Measurements from ENCODE around the gene SLC27A5. TPM values are rescaled to one million over a fixed set of nuclear protein-coding genes. Genes with fewer than 3 reads are reported as not detected.
A peak's percentile ranks its signal among the peaks of the same experiment; 100 is the strongest.

The SLC27A5 gene
- total RNA-seq, 2 experiments from 2014 or later: 16.8 to 17.1 TPM

DNA sequence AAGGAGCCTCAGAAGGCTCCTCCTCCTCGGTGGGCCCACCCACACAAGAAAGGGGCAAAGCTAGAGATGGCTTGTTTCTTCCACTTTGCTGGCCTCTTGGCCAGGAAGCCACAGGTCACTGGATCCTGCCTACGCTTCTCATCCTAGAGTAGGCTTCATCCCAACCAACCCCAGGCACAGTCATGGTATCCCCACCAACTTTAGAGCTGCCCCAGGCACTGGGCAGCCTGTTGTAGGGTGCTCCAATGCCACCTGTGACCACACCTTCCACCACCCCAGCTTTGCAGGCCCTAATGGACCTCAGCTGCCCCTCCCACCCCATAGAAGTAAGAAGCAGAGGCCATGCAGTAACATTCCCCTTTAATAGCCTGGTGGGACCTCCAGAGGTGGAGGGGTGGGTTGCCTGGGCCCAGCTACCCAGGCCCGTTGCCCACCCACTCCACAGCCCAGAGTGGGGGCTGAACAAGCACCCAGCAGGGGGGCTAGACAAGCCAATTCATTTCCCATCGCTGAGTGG lies 43.6 kb upstream of the SLC27A5 start:
- peaks cover 66% of the 10 kb centered on the region for H3K4me1 Mint-ChIP-seq
- ChIA-PET POLR2A (interaction anchor here (1.1 to 7.2 kb wide), 10 partner anchors 8 to 169 kb away, joined by 3 to 82 read pairs (median 8); partner anchors contain the start of genes MZF1, TRIM28 and ZBTB45), CTCF (interaction anchor here (0.6 to 3.2 kb wide), 7 partner anchors 11 to 62 kb away, joined by 3 to 39 read pairs (median 6); partner anchors contain the start of genes TRIM28 and ZBTB45)
- peak overlapping the region; percentile 96 for H3K27ac Mint-ChIP-seq
- peak overlapping the region; percentile 97 for H3K4me3 Mint-ChIP-seq
- peaks cover 69% of the 10 kb centered on the region for H3K36me3 Mint-ChIP-seq (ENCODE audit: low read depth)
- H3K9me3 Mint-ChIP-seq: no peaks in the 10 kb centered on the region
- H3K27me3 Mint-ChIP-seq: no peaks in the 10 kb centered on the region
- DNase-seq: no peak

DNA sequence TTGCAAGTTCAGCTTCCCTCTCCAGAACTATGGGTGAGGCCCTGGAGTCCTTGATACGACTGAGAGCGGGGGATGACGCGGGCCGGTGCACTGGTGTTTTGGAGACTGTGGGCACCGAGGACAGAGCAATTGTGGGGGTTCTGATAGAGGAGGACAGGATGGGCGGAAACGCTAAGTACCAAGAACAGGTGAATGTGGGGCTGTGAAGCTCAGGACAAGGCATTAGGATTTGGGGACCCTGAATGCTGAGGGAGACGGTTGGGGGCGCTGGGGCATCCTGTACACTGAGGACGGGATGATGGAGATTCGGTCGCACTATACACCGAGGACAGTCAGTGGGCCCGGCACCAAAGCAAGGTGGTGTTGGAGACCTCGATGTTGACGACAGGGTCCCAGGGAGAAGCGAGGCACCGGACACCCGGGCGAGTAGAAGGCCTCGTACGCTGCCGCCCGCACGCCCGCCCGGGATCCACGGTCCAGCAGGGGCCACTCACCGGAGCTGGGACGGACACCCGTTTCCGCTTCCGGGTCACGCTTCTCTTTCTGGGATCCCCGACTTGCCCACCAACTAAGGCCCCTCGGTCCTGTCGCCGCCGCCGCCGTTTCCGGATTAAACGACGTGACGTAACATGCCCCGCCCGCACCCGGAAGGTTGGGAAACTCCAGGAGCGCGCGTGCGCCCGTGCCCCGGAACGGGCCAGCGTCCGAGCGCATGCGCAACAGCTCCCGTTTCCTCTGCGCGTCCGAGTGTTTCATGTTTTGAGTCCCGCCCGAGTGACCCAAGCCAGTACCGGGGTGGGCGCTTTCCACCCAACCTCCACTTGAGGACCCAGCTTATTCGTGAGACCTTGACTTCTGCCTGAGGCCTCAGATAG lies 42.9 kb upstream of the SLC27A5 start, which contains the start of gene CHMP2A:
TSS of gene CHMP2A (minus strand) at position 612 of the 875 bp plus-strand sequence. CDS start 893 bp downstream, outside the sequence.
- POLR2A ChIA-PET: interaction anchor here (1.1 to 7.2 kb wide), 13 partner anchors 8 to 326 kb away, joined by 3 to 82 read pairs (median 6); partner anchors contain the start of genes MZF1, TRIM28, ZBTB45 and ZNF497
- Mint-ChIP-seq H3K4me3 (peak within 1 kb of the TSS; percentile 97), H3K9me3 (no peaks in the 10 kb centered on the region), H3K4me1 (peaks cover 61% of the 10 kb centered on the region), H3K27me3 (no peaks in the 10 kb centered on the region), H3K36me3 (ENCODE audit: low read depth) (peaks cover 74% of the 10 kb centered on the region), H3K27ac (peak within 1 kb of the TSS; percentile 96)
- CTCF ChIA-PET: interaction anchor here (0.6 to 3.2 kb wide), 8 partner anchors 11 to 61 kb away, joined by 3 to 39 read pairs (median 5); partner anchors contain the start of genes TRIM28 and ZBTB45
- peak; percentile 98 for DNase-seq

DNA sequence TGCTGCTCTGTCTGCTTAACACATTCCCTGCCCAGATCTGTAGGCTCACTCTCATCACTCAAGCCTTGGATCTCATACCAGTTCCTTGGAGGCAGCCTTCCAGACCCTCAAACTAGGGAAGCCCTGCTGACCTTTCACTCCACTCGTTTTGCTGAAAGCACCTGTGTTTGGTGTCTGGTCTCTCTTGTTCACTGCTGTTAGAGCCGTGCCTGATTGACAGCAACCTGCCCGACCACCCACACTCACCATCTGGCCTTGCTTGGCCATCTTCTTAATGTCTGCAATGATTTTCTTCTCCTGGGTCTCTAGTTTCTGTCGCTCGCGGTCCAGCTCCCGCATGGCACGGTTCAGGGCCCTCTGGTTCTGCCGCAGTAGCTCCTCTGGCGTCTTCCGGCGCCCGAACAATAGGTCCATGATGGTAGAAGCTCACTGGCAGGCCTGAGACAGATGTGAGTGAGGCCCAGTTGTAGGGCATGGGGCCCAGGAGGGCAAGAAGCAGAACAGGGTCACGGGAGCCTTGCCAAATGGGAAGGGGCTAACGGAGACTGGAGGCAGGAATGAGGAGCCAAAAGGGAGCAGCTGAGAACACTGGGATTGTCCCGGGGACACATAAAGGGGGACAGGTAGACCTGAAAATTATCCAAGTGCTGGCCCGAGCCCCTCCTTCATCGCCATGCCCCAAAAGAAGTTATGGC lies 42.2 kb upstream of the SLC27A5 start:
- H3K4me3 Mint-ChIP-seq: peak overlapping the region; percentile 97
- POLR2A ChIA-PET: interaction anchor here (1.1 to 7.2 kb wide), 11 partner anchors 9 to 325 kb away, joined by 3 to 82 read pairs (median 6); partner anchors contain the start of genes MZF1, TRIM28, ZBTB45 and ZNF497
- DNase-seq: no peak
- no peaks in the 10 kb centered on the region for H3K9me3 Mint-ChIP-seq
- no peaks in the 10 kb centered on the region for H3K27me3 Mint-ChIP-seq
- peaks cover 80% of the 10 kb centered on the region for H3K36me3 Mint-ChIP-seq (ENCODE audit: low read depth)
- CTCF ChIA-PET: interaction anchor here (1.3 to 3.2 kb wide), 5 partner anchors 10 to 40 kb away, joined by 3 to 39 read pairs (median 7); partner anchors contain the start of genes TRIM28 and ZBTB45
- H3K27ac Mint-ChIP-seq: peak overlapping the region; percentile 96
- peaks cover 54% of the 10 kb centered on the region for H3K4me1 Mint-ChIP-seq

GRCh38 chr19:58552655-58553054 lies 40.9 kb upstream of the SLC27A5 start:
- CTCF ChIA-PET: interaction anchor here (0.6 to 3.2 kb wide), 3 partner anchors 9 to 702 kb away, joined by 3 to 39 read pairs (median 4); partner anchors contain the start of genes TRIM28 and ZBTB45
- H3K4me1 Mint-ChIP-seq: peaks cover 52% of the 10 kb centered on the region
- POLR2A ChIA-PET: interaction anchor here (1.8 to 7.2 kb wide), 4 partner anchors 8 to 190 kb away, joined by 6 to 82 read pairs (median 40); partner anchors contain the start of genes TRIM28, ZBTB45 and ZNF497
- no peak for DNase-seq
- no peaks in the 10 kb centered on the region for H3K27me3 Mint-ChIP-seq
- peaks cover 83% of the 10 kb centered on the region for H3K36me3 Mint-ChIP-seq (ENCODE audit: low read depth)
- peak overlapping the region; percentile 23 for H3K27ac Mint-ChIP-seq
- H3K4me3 Mint-ChIP-seq: no peak overlapping the region
- H3K9me3 Mint-ChIP-seq: no peaks in the 10 kb centered on the region

GRCh38 chr19:58551577-58552471 lies 40.0 kb upstream of the SLC27A5 start:
- CTCF ChIA-PET: interaction anchor here (0.6 to 1.7 kb wide), 2 partner anchors 8 to 32 kb away, joined by 3 to 6 read pairs; partner anchors contain the start of genes TRIM28 and ZBTB45
- Mint-ChIP-seq H3K4me3 (no peak overlapping the region), H3K9me3 (no peaks in the 10 kb centered on the region), H3K36me3 (ENCODE audit: low read depth) (peaks cover 86% of the 10 kb centered on the region), H3K4me1 (peaks cover 51% of the 10 kb centered on the region), H3K27me3 (no peaks in the 10 kb centered on the region), H3K27ac (no peak overlapping the region)
- POLR2A ChIA-PET: interaction anchor here (3.7 to 7.2 kb wide), 3 partner anchors 7 to 33 kb away, joined by 38 to 82 read pairs (median 43); partner anchors contain the start of genes TRIM28 and ZBTB45
- DNase-seq: no peak

- CTCF ChIA-PET: interaction anchor here (1.7 kb wide), 1 partner anchor 31 kb away, joined by 6 read pairs; the partner anchor contains the start of gene ZBTB45
- Mint-ChIP-seq H3K36me3 (ENCODE audit: low read depth) (peaks cover 86% of the 10 kb centered on the region), H3K4me3 (no peak overlapping the region), H3K27me3 (no peaks in the 10 kb centered on the region), H3K9me3 (no peaks in the 10 kb centered on the region), H3K4me1 (peaks cover 51% of the 10 kb centered on the region), H3K27ac (no peak overlapping the region)
- POLR2A ChIA-PET: interaction anchor here (7.2 kb wide), 1 partner anchor 13 kb away, joined by 38 read pairs; no protein-coding TSS in a partner anchor
- DNase-seq: no peak
Measured at GRCh38 chr19:58551123-58551497, 39.3 kb upstream of the SLC27A5 start.

DNA sequence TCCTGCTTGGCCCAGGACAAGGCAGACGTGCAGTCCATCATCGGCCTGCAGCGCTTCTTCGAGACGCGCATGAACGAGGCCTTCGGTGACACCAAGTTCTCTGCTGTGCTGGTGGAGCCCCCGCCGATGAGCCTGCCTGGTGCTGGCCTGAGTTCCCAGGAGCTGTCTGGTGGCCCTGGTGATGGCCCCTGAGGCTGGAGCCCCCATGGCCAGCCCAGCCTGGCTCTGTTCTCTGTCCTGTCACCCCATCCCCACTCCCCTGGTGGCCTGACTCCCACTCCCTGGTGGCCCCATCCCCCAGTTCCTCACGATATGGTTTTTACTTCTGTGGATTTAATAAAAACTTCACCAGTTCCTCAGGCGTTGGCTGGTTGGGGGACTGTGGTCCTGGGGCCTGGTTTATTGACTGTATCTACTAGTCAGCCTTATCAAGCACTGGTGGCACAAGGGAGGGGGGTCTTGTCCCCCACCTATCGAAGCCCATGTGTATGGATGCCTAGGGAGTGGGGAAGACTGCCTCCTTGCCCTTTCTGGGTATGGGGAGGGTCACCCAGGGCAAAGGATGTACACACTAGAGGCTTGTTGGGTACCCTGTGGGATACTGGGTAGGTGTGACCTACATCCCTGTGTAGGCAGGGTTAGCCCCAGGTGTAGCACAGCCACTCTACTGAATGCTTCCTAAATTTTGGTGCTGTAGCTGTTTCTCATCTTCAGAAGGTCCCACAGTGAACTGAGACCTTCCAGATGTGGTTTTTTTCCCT lies 38.8 kb upstream of the SLC27A5 start:
- peaks cover 86% of the 10 kb centered on the region for H3K36me3 Mint-ChIP-seq (ENCODE audit: low read depth)
- no peaks in the 10 kb centered on the region for H3K27me3 Mint-ChIP-seq
- DNase-seq: no peak
- H3K27ac Mint-ChIP-seq: no peak overlapping the region
- no peaks in the 10 kb centered on the region for H3K9me3 Mint-ChIP-seq
- ChIA-PET CTCF (interaction anchor here (1.7 kb wide), 1 partner anchor 31 kb away, joined by 6 read pairs; the partner anchor contains the start of gene ZBTB45), POLR2A (interaction anchor here (7.2 kb wide), 1 partner anchor 14 kb away, joined by 38 read pairs; no protein-coding TSS in a partner anchor)
- H3K4me1 Mint-ChIP-seq: peaks cover 55% of the 10 kb centered on the region
- H3K4me3 Mint-ChIP-seq: no peak overlapping the region

DNA sequence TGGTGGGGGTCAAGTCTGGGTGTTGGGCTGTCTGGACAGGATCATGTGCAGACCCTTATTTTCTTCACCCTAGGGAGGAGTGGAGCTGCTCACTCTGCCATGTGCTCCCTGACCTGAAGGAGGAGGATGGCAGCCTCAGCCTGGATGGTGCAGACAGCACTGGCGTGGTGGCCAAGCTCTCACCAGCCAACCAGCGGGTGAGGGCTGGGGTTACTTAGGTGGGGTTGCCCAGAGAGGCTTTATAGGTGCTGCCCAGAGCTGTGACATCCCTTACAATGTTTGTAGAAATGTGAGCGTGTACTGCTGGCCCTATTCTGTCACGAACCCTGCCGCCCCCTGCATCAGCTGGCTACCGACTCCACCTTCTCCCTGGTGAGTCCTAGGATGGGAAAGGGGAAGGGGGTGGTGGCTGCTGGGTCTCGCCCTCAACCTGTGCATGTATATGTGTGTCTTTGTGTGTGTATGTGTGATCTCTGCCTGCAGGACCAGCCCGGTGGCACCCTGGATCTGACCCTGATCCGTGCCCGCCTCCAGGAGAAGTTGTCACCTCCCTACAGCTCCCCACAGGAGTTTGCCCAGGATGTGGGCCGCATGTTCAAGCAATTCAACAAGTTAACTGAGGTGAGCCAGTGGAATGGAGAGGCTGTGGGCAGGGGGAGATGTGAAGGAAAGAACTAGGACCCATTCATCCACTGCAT lies 38.0 kb upstream of the SLC27A5 start:
- Mint-ChIP-seq H3K9me3 (no peaks in the 10 kb centered on the region), H3K4me3 (no peak overlapping the region), H3K27ac (no peak overlapping the region), H3K4me1 (peaks cover 51% of the 10 kb centered on the region), H3K27me3 (no peaks in the 10 kb centered on the region), H3K36me3 (ENCODE audit: low read depth) (peaks cover 86% of the 10 kb centered on the region)
- DNase-seq: no peak
- POLR2A ChIA-PET: interaction anchor here (7.2 kb wide), 1 partner anchor 14 kb away, joined by 38 read pairs; no protein-coding TSS in a partner anchor
- CTCF ChIA-PET: no interaction called here

- CTCF ChIA-PET: no interaction called here
- Mint-ChIP-seq H3K27me3 (no peaks in the 10 kb centered on the region), H3K4me3 (no peak overlapping the region), H3K9me3 (no peaks in the 10 kb centered on the region), H3K4me1 (peaks cover 47% of the 10 kb centered on the region), H3K36me3 (ENCODE audit: low read depth) (peaks cover 81% of the 10 kb centered on the region), H3K27ac (no peak overlapping the region)
- POLR2A ChIA-PET: interaction anchor here (7.2 kb wide), 1 partner anchor 15 kb away, joined by 38 read pairs; no protein-coding TSS in a partner anchor
- no peak for DNase-seq
Measured at GRCh38 chr19:58548859-58549663, 37.3 kb upstream of the SLC27A5 start.
